Non-pigmented ciliary epithelial cell (primary cell): ENCODE results near the gene GOLGA6L22.
"Not testable (repeated sequence)": the region's sequence is repeated elsewhere in the genome, so short reads cannot be mapped to it uniquely, and the experiment has no call there.

Experiments used
- DNase-seq: peaks from one replicate; pipeline ENCODE4 v3.0.0-alpha.2; 2010; ENCODE audit warnings: low read depth

The GOLGA6L22 gene, protein sequence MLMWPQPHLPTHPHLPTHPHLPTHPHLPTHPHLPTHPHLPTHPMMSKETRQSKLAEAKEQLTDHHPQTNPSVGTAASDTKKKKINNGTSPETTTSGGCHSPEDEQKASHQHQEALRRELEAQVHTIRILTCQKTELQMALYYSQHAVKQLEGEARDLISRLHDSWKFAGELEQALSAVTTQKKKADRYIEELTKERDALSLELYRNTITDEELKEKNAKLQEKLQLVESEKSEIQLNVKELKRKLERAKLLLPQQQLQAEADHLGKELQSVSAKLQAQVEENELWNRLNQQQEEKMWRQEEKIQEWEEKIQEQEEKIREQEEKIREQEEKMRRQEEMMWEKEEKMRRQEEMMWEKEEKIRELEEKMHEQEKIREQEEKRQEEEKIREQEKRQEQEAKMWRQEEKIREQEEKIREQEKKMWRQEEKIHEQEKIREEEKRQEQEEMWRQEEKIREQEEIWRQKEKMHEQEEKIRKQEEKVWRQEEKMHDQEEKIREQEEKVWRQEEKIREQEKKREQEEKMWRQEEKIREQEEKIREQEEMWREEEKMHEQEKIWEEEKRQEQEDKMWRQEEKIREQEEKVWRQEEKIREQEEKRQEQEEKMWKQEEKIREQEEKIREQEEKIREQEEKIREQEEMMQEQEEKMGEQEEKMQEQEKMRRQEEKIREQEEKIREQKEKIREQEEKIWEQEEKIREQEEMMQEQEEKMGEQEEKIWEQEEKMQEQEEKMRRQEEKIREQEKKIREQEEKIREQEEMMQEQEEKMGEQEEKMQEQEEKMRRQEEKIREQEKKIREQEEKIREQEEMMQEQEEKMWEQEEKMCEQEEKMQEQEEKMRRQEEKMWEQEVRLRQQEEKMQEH

DNA sequence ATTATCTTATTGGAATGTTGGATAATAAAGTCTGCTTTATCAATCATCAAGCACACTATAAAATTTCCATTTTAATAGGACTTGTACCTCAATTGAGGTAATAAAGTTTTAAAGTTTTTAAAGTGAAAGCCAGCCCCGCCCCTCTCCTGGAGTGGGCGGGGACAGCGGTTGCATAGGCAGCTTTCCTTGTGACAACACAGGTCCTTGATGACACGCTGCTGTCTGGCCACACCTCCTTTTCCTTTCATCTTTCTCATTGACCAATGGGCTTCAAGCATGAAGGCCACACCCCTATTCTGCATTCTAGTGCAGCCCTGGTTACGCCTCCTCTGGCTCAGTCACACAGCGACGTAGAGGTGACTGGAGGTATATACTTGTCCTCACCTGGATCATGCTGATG, at the start of gene GOLGA6L22:
TSS of gene GOLGA6L22 (plus strand) at position 301 of the 400 bp plus-strand sequence. CDS start at position 392, 91 bp downstream.
- DNase-seq: not testable (repeated sequence)

DNA sequence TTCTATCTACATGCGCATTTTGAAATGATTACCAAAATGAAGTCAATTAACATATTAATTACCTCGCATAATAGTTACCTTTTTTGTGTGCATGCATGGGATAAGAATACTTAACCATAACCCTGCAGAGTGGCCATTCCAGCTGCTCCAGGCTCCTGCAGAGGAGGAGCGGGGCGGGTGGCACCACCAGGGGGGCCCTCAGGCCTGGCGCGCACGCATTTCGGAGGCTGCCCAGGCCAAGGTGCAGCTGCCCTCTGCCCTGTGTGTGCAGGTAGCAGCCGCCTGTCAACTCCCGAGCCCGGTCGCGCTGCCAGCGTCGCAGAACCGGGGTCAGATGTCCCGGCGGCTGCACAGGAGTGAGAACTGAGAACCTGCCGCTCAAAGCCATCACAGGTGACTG, 41.4 kb upstream of the GOLGA6L22 start:
- not testable (repeated sequence) for DNase-seq

DNA sequence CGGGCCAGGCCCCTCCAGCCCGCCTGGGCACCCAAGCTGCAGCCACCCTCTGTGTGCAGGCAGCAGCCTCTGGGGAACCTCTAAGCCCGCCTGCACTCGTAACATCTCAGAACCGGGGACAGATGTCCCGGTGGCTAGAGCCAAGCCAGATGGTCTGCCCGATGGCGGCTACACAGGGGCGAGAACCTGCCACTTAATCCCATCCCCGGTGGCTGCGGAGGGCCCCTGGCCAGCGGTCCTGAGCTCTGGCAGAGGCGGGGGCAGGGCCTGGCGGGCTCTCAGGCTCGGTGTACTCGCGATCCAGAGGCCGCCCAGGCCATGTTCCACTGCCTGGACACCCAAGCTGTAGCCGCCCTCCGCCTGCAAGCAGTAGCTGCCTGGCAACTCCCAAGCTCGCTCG, 40.9 kb upstream of the GOLGA6L22 start:
- not testable (repeated sequence) for DNase-seq

DNA sequence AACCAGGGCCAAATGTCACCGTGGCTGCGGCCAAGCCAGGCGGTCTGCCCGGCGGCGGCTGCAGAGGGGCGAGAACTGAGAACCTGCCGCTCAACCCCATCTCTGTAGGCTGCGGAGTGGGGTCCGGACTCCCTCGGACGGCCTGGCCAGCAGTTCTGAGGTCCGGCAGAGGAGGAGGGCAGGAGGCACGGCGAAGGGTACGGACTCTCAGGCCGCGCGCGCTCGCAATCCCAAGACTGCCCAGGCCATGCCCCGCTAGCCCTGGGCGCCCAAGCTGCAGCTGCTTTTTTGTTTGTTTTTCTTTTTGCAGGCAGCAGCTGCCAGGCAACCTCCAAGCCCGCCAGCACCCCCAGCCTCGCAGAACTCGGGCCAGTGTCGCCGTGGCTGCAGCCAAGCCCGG, 40.5 kb upstream of the GOLGA6L22 start:
- not testable (repeated sequence) for DNase-seq

DNA sequence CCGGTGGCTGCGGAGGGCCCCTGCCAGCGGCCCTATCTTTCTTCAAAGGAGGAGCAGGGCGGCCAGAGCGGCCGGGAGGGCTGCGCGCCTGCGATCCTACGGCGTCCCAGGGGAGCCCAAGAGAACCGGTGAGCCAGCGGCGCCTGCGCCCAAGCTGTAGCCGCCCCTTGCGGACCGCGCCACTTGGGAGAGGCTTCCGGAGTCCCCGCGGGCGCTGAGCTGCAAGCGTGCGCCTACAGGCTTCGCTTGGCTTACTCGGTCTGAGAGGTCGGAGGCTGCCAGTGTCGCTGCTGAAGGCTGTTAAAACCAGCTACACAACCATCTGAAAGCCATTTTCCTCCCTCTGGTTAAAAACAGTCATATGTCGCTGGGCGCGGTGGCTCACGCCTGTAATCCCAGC, 40.0 kb upstream of the GOLGA6L22 start:
- DNase-seq: not testable (repeated sequence)

DNA sequence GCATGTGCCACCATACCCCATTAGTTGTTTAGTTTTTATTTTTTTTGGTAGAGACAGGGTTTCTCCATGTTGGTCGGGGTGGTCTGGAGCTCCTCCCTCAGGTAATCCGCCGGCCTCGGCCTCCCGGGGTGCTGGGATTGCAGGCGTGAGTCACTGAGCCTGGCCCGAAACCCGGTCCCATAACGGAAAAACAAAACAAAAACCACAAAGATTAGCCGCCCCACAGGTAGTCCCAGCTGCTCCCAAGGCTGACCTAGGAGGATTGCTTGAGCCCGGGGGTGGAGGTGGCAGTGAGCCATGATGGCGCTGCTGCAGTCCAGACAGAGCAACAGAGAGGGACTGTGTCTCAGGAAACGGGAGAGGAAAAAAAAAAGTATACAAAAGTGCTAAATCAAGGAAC, 38.4 kb upstream of the GOLGA6L22 start:
- DNase-seq: not testable (repeated sequence)

DNA sequence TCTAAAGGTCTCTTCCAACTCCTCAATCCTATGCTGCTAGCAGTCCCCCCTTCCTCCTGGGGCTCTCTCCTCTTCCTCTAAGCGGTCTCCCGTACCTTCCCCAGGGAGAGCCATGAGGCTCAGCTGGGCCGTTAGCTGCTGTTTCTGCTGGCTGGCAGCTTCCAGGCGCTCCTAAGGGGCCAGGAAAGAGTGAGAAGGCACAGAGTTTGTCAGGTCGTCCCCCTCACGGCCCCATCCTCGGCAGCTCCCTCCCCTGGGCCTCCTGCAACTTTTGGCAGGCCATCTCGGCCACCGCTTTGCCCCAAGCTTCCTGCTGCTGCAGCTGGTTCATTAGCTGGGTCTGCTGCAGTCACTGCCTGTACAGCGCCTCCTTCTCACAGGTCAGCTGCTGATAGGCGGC, 29.3 kb upstream of the GOLGA6L22 start:
- DNase-seq: not testable (repeated sequence)

DNA sequence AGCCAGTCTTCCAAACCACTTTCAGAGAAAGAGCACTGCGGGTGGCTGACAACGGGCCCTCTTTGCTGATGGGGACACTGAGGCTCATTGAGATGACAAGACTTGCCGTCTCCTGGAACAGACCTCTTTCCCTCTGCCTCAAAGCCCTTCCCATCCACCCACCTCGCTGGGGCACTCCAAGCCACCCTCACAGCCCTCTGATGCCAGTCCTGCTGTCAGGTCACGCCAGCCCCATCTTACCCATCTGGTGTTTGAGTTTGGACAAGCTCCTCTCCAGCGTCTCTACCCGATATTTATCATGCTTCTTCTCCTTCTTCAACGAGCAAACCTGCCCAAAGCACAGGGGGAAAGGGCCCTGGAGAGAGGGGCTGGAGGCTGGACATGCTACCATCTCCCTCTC, 27.0 kb upstream of the GOLGA6L22 start:
- not testable (repeated sequence) for DNase-seq

DNA sequence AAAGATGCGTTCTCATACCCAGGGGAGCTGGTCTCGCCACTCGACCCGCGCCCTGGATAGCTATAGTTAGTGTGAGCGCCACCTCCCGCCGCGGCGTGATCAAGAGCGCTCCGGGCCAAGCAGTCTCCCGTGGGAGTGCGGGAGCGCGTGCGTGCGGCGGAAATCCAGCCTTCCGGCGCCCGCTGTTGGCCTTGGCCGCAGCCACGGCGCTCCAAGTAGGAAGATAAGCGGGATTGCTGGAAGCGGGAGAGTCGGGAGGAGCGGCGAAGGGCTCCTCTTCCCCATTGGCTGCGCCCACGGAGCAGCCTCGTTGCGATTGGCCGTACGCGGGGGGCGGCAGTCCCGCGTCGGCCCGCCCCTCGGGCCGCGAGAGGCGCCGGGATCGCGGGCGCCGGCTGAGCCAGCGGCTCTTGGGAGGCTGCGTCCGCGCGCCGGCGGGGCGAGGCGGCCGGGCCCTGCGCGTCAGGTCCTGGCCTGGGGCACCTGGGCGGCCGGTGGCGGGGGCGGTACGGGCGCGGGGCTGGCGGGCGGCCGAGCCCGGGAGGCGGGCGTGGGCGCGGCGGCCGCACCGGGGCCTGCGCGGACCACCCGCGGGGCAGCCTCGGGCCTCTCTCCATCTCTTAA, 35.9 kb downstream of the GOLGA6L22 start:
- DNase-seq: not testable (repeated sequence)

DNA sequence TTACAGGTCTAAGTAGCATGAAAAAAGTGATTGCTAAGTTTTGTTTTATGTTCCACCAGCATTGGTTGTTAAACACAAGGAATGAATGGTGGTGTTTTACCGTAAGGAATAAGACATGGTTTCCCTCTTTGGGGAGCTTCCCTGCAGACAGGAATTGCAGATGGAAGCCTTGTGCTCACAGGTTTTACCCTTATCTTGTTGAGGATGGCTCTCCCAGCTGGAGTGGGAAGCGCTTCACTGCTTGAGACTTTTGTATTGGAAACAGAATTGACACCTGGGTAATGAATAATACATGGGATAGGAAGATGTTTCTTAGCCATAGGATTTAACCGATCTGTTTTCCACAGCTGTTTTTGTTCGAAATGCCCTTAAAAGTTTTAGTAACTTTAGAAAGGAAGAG, 38.5 kb downstream of the GOLGA6L22 start:
- not testable (repeated sequence) for DNase-seq

DNA sequence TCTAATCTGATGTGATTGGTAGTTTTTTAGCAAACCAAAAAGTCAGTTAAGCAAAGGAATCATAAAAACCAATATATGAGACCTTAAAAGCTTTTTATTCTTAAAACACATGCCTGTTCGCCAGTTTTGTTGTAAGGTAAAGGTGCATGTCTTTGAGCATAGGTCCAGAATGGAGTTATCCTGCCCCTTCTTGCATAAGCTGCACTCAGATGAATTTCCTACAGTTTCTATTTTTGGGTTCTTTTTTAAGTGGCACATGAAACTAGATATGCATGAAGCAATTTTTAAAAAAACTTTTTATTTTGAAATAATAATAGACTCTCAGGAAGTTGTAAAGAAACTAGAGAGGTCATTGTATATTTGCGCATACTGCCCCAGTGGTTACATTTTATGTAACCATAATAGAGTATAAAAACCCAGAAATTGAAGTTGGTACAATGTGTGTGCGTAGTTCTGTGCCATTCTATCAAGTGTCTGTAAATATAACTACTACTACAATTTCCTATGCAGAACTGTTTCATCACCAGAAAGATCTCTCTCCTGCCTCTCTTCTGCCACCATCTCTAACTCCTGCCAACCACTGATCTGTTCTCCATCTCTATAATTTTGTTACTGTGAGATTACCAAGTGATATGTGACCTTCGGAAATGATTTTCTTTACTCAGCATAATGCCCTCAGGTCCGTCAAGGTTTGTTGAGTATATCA, 39.7 kb downstream of the GOLGA6L22 start:
- DNase-seq: not testable (repeated sequence)

DNA sequence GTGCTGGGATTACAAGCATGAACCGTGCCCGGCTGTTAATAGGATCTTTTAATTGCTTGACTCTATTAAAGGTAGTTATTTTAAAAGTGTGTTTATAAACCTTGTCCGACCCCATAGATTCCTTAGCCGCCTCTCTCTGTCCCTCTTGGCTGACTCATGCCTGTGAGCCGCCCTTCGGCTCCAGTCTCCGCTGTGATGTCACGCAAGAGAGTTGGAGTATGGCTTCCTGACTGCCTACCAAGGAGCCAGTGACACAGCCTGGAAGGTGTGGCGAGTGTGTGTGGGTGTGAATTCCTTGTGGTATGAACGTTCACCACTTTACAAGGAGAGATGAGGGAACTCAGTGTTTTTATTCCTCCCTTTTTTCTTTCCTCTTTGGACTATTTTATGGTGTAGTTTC, 43.6 kb downstream of the GOLGA6L22 start:
- not testable (repeated sequence) for DNase-seq

DNA sequence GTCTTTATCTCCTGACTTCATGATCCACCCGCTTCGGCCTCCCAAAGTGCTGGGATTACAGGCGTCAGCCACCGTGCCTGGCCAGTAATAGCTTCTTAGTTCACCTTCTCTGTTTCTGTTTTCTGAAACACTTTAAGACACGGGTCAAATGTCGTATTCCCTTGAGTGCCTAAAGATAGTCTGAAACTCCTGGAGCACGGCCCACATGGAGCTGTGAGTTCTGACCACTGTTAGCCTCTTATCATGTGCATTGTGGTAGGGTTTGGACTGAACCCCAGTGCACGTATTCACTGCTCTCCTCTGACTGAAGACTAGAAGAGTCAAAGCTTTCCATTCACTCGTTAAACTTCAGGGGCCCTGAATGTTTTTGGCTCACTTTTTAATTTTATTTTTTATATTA, 48.3 kb downstream of the GOLGA6L22 start:
- DNase-seq: not testable (repeated sequence)

DNA sequence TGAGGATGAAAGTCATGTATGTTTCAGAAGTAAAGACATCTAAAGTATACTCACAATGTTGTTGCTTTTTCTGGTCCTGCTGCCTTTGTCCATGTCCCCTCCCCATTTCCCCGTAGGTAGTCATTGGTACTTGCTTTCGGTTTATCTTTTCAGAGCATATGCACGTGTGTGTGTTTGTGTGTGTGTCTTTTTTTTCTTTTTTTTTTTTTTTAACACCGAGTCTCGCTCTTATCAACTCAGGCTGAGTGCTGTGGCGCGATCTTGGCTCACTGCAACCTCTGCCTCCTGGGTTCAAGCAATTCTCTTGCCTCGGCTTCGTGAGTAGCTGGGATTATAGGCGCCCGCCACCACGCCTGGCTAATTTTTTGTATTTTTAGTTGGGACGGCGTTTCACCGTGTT, 57.4 kb downstream of the GOLGA6L22 start:
- DNase-seq: not testable (repeated sequence)
